SK-N-SH (cell line): ENCODE data around the gene ESPL1. TPM values are rescaled to one million over a fixed set of nuclear protein-coding genes. Genes with fewer than 3 reads are reported as not detected.
A peak's percentile ranks its signal among the peaks of the same experiment; 100 is the strongest.

Experiments
- CTCF ChIA-PET: fragments of 300-600, 350-600 bp; formaldehyde crosslinking; extraction: SDS; loops from one replicate; lab custom pipeline; 2021; lab: Yijun Ruan, JAX
- POLR2A ChIA-PET: fragments of 350-600 bp; sonication (Branson Sonifier 250); formaldehyde crosslinking; extraction: SDS; loops from one replicate; lab custom pipeline; 2020; ENCODE audit warnings: antibody characterized with exemption, inconsistent platforms; lab: Yijun Ruan, JAX
- DNase-seq: peaks from one replicate; pipeline ENCODE4 v3.0.0; 2012
- H2AFZ ChIP-seq: fragments of 200-600 bp; sonication (generic); 2 replicates; pipeline ENCODE4 v1.8.1; 2016; ENCODE audit warnings: antibody characterized with exemption, mild to moderate bottlenecking, low read depth
- H3F3A ChIP-seq: fragments of 200-600 bp; sonication (generic); replicated peaks from 2 replicates; pipeline ENCODE3; 2016; ENCODE audit warnings: antibody characterized with exemption, mild to moderate bottlenecking; ENCODE audit not compliant: insufficient read depth
- H3K27ac ChIP-seq, 2 experiments: fragments of 200-500 bp in 1 of 2; fragments of 200-600 bp in 1 of 2; sonication (Bioruptor generic) in 1 of 2; sonication (generic), shearing (Covaris generic) in 1 of 2; 2 replicates each; pipeline versions ENCODE4 v1.5.1 to v1.6.1; 2014 to 2016; ENCODE audit warnings: low read depth in 2 of 2, inconsistent platforms in 1 of 2, low read length in 1 of 2, mild to moderate bottlenecking in 1 of 2, mixed read lengths in 1 of 2
- H3K27me3 ChIP-seq: fragments of 200-600 bp; sonication (generic), shearing (Covaris generic); 2 replicates; pipeline ENCODE4 v1.6.1; 2016; ENCODE audit warnings: mixed run types; ENCODE audit not compliant: insufficient read depth
- H3K36me3 ChIP-seq, 2 experiments: fragments of 200-500 bp in 1 of 2; fragments of 200-600 bp in 1 of 2; sonication (Bioruptor generic) in 1 of 2; sonication (generic) in 1 of 2; replicated peaks in 1 of 2; 2 replicates each; pipeline versions ENCODE3 to v1.5.1; 2014 to 2016; ENCODE audit warnings: low read length in 1 of 2, mild to moderate bottlenecking in 1 of 2; ENCODE audit not compliant: insufficient read depth in 2 of 2, control insufficient read depth in 1 of 2
- H3K4me1 ChIP-seq, 2 experiments: fragments of 200-500 bp in 1 of 2; fragments of 200-600 bp in 1 of 2; sonication (Bioruptor generic) in 1 of 2; sonication (generic), shearing (Covaris generic) in 1 of 2; 2 replicates each; pipeline versions ENCODE4 v1.5.1 to v1.6.1; 2014 to 2016; ENCODE audit warnings: low read depth in 1 of 2, low read length in 1 of 2, mixed run types in 1 of 2; ENCODE audit not compliant: insufficient read depth in 2 of 2, control insufficient read depth in 1 of 2
- H3K4me2 ChIP-seq: fragments of 200-600 bp; sonication (generic), shearing (Covaris generic); 2 replicates; pipeline ENCODE4 v1.6.1; 2017; ENCODE audit warnings: mixed run types
- H3K4me3 ChIP-seq, 2 experiments: fragments of 200-500 bp in 1 of 2; fragments of 200-600 bp in 1 of 2; sonication (Bioruptor generic) in 1 of 2; sonication (generic), shearing (Covaris generic) in 1 of 2; 2 replicates each; pipeline versions ENCODE4 v1.5.1 to v1.8.1; 2014 to 2016; ENCODE audit warnings: low read depth in 2 of 2, inconsistent platforms in 1 of 2, low read length in 1 of 2, mild to moderate bottlenecking in 1 of 2, mixed read lengths in 1 of 2, moderate library complexity in 1 of 2
- H3K79me2 ChIP-seq: fragments of 200-600 bp; sonication (generic); 2 replicates; pipeline ENCODE4 v1.8.1; 2017; ENCODE audit warnings: mild to moderate bottlenecking; ENCODE audit not compliant: insufficient read depth
- H3K9ac ChIP-seq: fragments of 200-600 bp; sonication (generic); 2 replicates; pipeline ENCODE4 v1.6.1; 2017; ENCODE audit warnings: mixed run types
- H3K9me2 ChIP-seq: fragments of 200-600 bp; sonication (generic); 2 replicates; pipeline ENCODE4 v1.6.1; 2017; ENCODE audit warnings: mixed run types
- H3K9me3 ChIP-seq: fragments of 200-600 bp; sonication (generic); 2 replicates; pipeline ENCODE4 v1.6.1; 2017; ENCODE audit warnings: mixed run types, mild to moderate bottlenecking, moderate library complexity
- H4K20me1 ChIP-seq: fragments of 200-600 bp; sonication (generic); 2 replicates; pipeline ENCODE4 v1.6.1; 2017; ENCODE audit warnings: mild to moderate bottlenecking, mixed run types; ENCODE audit not compliant: insufficient read depth
- GABPA ChIP-seq: IDR thresholded peaks from 2 replicates; pipeline ENCODE4 v1.4.0; 2012; ENCODE audit warnings: low read depth, mild to moderate bottlenecking
- JUND ChIP-seq: IDR thresholded peaks from 2 replicates; pipeline ENCODE4 v1.4.0; 2012
- NRF1 ChIP-seq: IDR thresholded peaks from 2 replicates; pipeline ENCODE4 v1.6.1; 2012; ENCODE audit warnings: low read depth, mild to moderate bottlenecking, low read length
- PBX3 ChIP-seq: IDR thresholded peaks from 2 replicates; pipeline ENCODE4; 2012
- POLR2AphosphoS5 ChIP-seq: IDR thresholded peaks from 2 replicates; pipeline ENCODE4 v1.6.1; 2012; ENCODE audit warnings: low read depth, low read length
- REST ChIP-seq: IDR thresholded peaks from 2 replicates; pipeline ENCODE4 v1.6.1; 2012; ENCODE audit warnings: mild to moderate bottlenecking, low read depth, low read length, moderate library complexity
- RFX5 ChIP-seq: IDR thresholded peaks from 2 replicates; pipeline ENCODE4 v1.6.1; 2012; ENCODE audit warnings: mild to moderate bottlenecking, improper control_type of control experiment, low read length
- SIN3A ChIP-seq: IDR thresholded peaks from 2 replicates; pipeline ENCODE4 v1.6.1; 2012; ENCODE audit warnings: low read depth, mild to moderate bottlenecking, low read length, moderate library complexity, borderline replicate concordance
- TEAD4 ChIP-seq: IDR thresholded peaks from 2 replicates; pipeline ENCODE4 v1.4.0; 2012; ENCODE audit warnings: mild to moderate bottlenecking, borderline replicate concordance; ENCODE audit not compliant: insufficient read depth
- USF2 ChIP-seq: fragments of 150-350 bp; IDR thresholded peaks from 2 replicates; pipeline ENCODE4 v1.6.1; 2017; ENCODE audit warnings: antibody characterized with exemption, low read length, low read depth, borderline replicate concordance
- WGBS: methylation state at CpG from one replicate; pipeline ENCODE4 v1.1.6; 2017; ENCODE audit warnings: low lambda C conversion rate; 5-methylcytosine and 5-hydroxymethylcytosine counted together
- polyA plus RNA-seq, 3 experiments: library from polyadenylated mRNA; depleted of rRNA; stranded (reverse); fragments of >200 nt; gene quantifications; 2 replicates each; pipeline ENCODE4 v1.2.3, GENCODE V29; 2012
- TF ChIP-seq, protein P1 (sequence below): fragments of 200-600 bp; sonication (generic); IDR thresholded peaks from 2 replicates; pipeline ENCODE4 v1.6.1; 2017; ENCODE audit warnings: antibody characterized with exemption, mild to moderate bottlenecking, moderate library complexity
- TF ChIP-seq, protein P2 (sequence below): IDR thresholded peaks from 2 replicates; pipeline ENCODE4 v1.4.0; 2012; ENCODE audit warnings: low read depth, borderline replicate concordance

The ESPL1 gene
- polyA plus RNA-seq, 1 of the 3 experiments (the other 2 are of a cell fraction) = 8.6 TPM

DNA sequence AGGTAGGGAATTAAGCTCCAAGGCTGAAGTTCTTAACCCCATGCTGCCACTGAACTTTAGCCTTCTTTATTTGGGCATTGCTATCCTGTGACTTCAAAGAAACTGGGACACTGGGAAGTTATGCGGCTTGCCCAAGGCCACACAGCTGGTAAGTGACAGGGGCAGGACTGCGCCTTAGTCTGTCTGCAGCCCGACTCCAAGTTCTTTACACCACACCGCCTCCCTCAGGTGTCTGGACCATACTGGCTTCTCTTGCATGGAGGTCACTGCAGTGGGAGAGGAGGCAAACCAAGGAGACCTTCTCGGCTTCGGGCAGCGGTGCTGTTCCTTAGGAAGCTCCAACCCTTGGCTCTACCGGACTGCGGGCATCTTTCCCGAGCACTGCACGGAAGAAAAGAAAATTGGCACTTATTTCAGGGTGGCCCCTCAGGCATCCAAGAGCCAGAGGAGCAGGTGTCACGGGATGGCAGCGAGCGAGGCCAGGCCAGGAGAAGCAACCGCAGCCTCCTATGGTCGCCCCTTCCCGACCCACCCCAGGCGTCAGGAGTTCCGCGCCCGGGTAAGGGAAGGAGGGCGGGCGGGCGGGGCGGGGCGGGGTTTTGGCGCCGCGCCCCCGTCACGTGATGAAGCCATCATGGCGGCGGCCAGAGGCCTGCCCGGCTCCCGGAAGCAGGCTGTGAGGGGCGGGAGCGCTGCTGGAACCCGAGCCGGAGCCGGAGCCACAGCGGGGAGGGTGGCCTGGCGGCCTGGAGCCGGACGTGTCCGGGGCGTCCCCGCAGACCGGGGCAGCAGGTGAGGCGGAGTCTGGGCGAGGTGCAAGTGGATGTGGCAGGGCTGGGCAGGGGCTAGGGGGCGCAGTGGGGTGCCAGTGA lies 16.4 kb upstream of the ESPL1 start (continued):
- TF ChIP-seq, protein P1, sequence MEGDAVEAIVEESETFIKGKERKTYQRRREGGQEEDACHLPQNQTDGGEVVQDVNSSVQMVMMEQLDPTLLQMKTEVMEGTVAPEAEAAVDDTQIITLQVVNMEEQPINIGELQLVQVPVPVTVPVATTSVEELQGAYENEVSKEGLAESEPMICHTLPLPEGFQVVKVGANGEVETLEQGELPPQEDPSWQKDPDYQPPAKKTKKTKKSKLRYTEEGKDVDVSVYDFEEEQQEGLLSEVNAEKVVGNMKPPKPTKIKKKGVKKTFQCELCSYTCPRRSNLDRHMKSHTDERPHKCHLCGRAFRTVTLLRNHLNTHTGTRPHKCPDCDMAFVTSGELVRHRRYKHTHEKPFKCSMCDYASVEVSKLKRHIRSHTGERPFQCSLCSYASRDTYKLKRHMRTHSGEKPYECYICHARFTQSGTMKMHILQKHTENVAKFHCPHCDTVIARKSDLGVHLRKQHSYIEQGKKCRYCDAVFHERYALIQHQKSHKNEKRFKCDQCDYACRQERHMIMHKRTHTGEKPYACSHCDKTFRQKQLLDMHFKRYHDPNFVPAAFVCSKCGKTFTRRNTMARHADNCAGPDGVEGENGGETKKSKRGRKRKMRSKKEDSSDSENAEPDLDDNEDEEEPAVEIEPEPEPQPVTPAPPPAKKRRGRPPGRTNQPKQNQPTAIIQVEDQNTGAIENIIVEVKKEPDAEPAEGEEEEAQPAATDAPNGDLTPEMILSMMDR = peak; percentile 59
- TF ChIP-seq, protein P2, sequence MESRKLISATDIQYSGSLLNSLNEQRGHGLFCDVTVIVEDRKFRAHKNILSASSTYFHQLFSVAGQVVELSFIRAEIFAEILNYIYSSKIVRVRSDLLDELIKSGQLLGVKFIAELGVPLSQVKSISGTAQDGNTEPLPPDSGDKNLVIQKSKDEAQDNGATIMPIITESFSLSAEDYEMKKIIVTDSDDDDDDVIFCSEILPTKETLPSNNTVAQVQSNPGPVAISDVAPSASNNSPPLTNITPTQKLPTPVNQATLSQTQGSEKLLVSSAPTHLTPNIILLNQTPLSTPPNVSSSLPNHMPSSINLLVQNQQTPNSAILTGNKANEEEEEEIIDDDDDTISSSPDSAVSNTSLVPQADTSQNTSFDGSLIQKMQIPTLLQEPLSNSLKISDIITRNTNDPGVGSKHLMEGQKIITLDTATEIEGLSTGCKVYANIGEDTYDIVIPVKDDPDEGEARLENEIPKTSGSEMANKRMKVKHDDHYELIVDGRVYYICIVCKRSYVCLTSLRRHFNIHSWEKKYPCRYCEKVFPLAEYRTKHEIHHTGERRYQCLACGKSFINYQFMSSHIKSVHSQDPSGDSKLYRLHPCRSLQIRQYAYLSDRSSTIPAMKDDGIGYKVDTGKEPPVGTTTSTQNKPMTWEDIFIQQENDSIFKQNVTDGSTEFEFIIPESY = no peak
- peak; percentile 58 for TF ChIP-seq GABPA

DNA sequence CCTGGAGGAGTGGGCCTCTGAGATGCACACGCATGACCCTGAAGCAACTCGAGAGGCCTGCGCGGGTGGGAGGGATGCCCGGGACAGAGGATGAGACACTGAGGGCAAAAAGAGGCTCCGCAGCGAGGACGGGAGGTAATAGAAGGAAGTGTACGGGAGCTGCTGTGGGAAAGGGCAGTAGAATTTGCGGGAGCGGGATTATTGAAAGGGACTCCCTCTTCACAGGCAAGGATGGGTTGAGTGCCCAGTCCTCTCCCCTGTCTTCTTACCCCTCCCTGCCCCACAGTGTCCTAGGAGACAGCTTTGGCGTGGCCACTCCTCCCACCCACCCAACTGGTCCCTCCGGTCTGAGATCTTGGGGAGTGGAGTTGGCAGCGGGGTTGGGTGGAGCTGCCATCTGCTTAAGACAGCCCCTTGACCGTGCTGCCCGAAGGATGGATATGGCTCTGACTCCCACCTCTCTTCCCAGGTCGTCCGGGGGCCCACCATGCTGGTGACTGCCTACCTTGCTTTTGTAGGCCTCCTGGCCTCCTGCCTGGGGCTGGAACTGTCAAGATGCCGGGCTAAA lies 15.7 kb upstream of the ESPL1 start:
- H3K9me2 ChIP-seq = no peaks in the 10 kb centered on the region
- H3K36me3 ChIP-seq = peaks cover 5 to 11% of the 10 kb centered on the region in 2 experiments
- H3K9me3 ChIP-seq = no peaks in the 10 kb centered on the region
- WGBS = 8% methylated on average over 17 of the region's 19 CpGs
- TF ChIP-seq JUND (no peak), TEAD4 (no peak), POLR2AphosphoS5 (0 out of 2 replicates have a peak, but pooled peaks have one; percentile 2), RFX5 (no peak), USF2 (no peak), NRF1 (no peak), SIN3A (peak; percentile 10; the same call in 1 of the 2 replicates), REST (no peak), PBX3 (no peak)
- TF ChIP-seq, protein P2 = no peak
- TF ChIP-seq, all 33 proteins: peak for 2
- H3K27me3 ChIP-seq = no peaks in the 10 kb centered on the region
- no peaks in the 10 kb centered on the region for H4K20me1 ChIP-seq
- POLR2A ChIA-PET = interaction anchor here (1.1 to 2.7 kb wide), 3 partner anchors 16 to 73 kb away, joined by 3 to 16 read pairs (median 4); no protein-coding TSS in a partner anchor
- no peaks in the 10 kb centered on the region for H3F3A ChIP-seq
- peak overlapping the region; percentile 83 for H3K9ac ChIP-seq
- peak overlapping the region; percentile 50 to 80; a peak in 3 of 4 replicates for H3K27ac ChIP-seq
- peak overlapping the region; percentile 97 for H3K4me2 ChIP-seq
- DNase-seq = no peak
- CTCF ChIA-PET = interaction anchor here (0.8 to 5.1 kb wide), 11 partner anchors 15 to 256 kb away, joined by 3 to 141 read pairs (median 5); partner anchors contain the start of genes ESPL1 and MYG1
- H3K79me2 ChIP-seq = peaks cover 30% of the 10 kb centered on the region
- H3K4me3 ChIP-seq = peak overlapping the region; percentile 66 to 91
- peak overlapping the region; percentile 84; the same call in 1 of the 2 replicates for H2AFZ ChIP-seq
- H3K4me1 ChIP-seq = peaks cover 0 to 16% of the 10 kb centered on the region in 2 experiments; a peak in 1 of 4 replicates
